K562 (cell line): ENCODE data around the gene SUV39H2.
"Not testable (repeated sequence)": the region's sequence is repeated elsewhere in the genome, so short reads cannot be mapped to it uniquely, and the experiment has no call there.

Experiments used
- KAT7 ChIP-seq: sonication (generic); formaldehyde crosslinking; IDR thresholded peaks from 2 replicates; pipeline ENCODE4 v1.8.0; 2022; ENCODE audit warnings: missing genetic modification reagents, mild to moderate bottlenecking, borderline replicate concordance
- POLR2A ChIP-seq: fragments of 450-650 bp; conservative IDR thresholded peaks from 2 replicates; pipeline ENCODE4 v1.6.1; 2016
- RAD51 ChIP-seq: fragments of 450-650 bp; IDR thresholded peaks from 2 replicates; pipeline ENCODE4 v1.7.1; 2016; ENCODE audit warnings: low read depth, mild to moderate bottlenecking, borderline replicate concordance
- ZNF512 ChIP-seq: IDR thresholded peaks from 2 replicates; pipeline ENCODE4 v1.6.1; 2016; ENCODE audit warnings: missing genetic modification characterization, missing compliant biosample characterization
- ZNF589 ChIP-seq: fragments of 200-800 bp; sonication (Bioruptor generic); IDR thresholded peaks from 2 replicates; pipeline ENCODE4 v1.6.1; 2016; ENCODE audit warnings: low read depth, missing genetic modification characterization, missing compliant biosample characterization
- ZNF780A ChIP-seq: fragments of 250-450 bp; sonication (Bioruptor Pico); IDR thresholded peaks from 2 replicates; pipeline ENCODE4 v1.5.0; 2021; ENCODE audit warnings: mild to moderate bottlenecking
- TF ChIP-seq, protein P1 (sequence below): fragments of 250-450 bp; sonication (Bioruptor Pico); IDR thresholded peaks from 2 replicates; pipeline ENCODE4 v1.5.0; 2020; ENCODE audit warnings: mild to moderate bottlenecking, borderline replicate concordance
- TF ChIP-seq, protein P2 (sequence below): fragments of 450-650 bp; IDR thresholded peaks from 2 replicates; pipeline ENCODE4 v1.6.1; 2018; ENCODE audit warnings: mild to moderate bottlenecking, low read depth; ENCODE audit not compliant: partially characterized antibody
- TF ChIP-seq, protein P3 (sequence below): sonication (generic); formaldehyde crosslinking; IDR thresholded peaks from 2 replicates; pipeline ENCODE4 v1.8.0; 2022; ENCODE audit warnings: mild to moderate bottlenecking, missing genetic modification reagents

DNA sequence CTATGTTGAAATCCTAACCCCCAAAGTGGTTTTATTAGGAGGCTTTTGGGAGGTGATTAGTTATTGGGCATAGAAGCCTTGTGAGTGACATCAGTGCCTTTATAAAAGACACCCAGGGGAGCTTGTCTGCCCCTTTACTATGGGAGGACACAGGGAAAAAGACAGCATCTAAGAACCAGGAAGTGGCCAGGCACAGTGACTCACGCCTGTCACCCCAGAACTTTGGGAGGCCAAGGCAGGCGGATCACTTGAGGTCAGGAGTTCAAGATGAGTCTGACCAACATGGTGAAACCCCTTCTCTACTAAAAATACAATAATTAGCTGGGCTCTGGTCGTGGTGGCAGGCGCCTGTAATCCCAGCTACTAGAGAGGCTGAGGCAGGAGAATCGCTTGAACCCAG is 60.3 kb downstream of the SUV39H2 start:
- not testable (repeated sequence) for TF ChIP-seq POLR2A; RAD51; KAT7 (CRISPR knock-in tag); ZNF589 (CRISPR knock-in tag); ZNF780A (CRISPR knock-in tag); ZNF512
- TF ChIP-seq, protein P1, sequence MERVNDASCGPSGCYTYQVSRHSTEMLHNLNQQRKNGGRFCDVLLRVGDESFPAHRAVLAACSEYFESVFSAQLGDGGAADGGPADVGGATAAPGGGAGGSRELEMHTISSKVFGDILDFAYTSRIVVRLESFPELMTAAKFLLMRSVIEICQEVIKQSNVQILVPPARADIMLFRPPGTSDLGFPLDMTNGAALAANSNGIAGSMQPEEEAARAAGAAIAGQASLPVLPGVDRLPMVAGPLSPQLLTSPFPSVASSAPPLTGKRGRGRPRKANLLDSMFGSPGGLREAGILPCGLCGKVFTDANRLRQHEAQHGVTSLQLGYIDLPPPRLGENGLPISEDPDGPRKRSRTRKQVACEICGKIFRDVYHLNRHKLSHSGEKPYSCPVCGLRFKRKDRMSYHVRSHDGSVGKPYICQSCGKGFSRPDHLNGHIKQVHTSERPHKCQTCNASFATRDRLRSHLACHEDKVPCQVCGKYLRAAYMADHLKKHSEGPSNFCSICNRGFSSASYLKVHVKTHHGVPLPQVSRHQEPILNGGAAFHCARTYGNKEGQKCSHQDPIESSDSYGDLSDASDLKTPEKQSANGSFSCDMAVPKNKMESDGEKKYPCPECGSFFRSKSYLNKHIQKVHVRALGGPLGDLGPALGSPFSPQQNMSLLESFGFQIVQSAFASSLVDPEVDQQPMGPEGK (CRISPR knock-in tag), result not testable (repeated sequence)
- TF ChIP-seq, protein P2, sequence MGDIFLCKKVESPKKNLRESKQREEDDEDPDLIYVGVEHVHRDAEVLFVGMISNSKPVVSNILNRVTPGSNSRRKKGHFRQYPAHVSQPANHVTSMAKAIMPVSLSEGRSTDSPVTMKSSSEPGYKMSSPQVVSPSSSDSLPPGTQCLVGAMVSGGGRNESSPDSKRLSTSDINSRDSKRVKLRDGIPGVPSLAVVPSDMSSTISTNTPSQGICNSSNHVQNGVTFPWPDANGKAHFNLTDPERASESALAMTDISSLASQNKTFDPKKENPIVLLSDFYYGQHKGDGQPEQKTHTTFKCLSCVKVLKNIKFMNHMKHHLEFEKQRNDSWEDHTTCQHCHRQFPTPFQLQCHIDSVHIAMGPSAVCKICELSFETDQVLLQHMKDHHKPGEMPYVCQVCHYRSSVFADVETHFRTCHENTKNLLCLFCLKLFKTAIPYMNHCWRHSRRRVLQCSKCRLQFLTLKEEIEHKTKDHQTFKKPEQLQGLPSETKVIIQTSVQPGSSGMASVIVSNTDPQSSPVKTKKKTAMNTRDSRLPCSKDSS, result not testable (repeated sequence)
- TF ChIP-seq, protein P3, sequence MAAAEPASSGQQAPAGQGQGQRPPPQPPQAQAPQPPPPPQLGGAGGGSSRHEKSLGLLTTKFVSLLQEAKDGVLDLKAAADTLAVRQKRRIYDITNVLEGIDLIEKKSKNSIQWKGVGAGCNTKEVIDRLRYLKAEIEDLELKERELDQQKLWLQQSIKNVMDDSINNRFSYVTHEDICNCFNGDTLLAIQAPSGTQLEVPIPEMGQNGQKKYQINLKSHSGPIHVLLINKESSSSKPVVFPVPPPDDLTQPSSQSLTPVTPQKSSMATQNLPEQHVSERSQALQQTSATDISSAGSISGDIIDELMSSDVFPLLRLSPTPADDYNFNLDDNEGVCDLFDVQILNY (CRISPR knock-in tag), result not testable (repeated sequence)
